Inferior parietal cortex (tissue), 1 donor: Measurements from ENCODE around the gene FOS.

Experiments
- DNase-seq: peaks from one replicate; pipeline ENCODE4 v3.0.0-alpha.2; 2016; ENCODE audit errors: extremely low spot score

The FOS gene

GRCh38 chr14:75318353-75318752, 39.7 kb downstream of the FOS start:
- DNase-seq, result no peak

- no peak for DNase-seq
These were observed 40.4 kb downstream of the FOS start for GRCh38 chr14:75319021-75319420.

DNA sequence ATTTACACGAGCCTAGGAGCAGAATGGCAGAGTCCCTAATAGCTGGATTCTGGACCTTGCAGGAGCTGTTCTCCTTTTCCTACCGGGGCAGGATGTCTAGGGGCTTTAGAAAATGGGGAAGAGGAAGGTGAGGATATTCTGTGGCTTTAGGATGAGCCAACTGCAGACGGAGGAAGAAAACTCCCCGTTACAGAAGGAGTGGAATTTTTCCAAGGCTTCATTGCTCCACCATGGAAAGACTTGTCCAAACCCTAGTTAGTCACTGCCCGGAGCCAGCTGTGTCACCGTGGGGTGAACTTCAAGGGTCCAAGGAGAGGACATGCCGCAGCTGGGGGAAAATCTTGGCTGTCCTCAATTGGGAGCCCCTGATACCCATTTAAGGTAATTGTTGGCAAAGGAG, 41.6 kb downstream of the FOS start:
- no peak for DNase-seq

- no peak for DNase-seq
These were observed 44.1 kb downstream of the FOS start for GRCh38 chr14:75322746-75323145.

DNA sequence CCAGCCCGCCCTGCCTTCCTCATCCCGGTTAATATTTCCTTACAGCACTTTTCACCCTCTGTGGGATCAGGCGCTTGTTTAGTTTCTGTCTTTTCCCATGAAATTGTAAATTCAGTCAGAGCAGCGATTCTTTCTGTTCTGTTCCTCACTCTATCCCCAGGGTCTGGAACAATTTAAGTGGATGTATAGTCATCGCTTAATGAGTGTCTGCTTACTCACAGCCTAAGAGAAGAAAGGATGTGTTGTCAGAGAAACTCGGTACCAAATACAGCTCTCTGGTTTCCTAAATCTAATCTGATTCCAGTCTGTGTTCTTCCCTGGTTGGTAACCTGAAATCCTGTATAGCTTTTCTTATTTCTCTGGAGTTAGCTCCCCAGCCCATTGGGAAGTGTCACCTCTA, 44.9 kb downstream of the FOS start:
- DNase-seq, result no peak

DNA sequence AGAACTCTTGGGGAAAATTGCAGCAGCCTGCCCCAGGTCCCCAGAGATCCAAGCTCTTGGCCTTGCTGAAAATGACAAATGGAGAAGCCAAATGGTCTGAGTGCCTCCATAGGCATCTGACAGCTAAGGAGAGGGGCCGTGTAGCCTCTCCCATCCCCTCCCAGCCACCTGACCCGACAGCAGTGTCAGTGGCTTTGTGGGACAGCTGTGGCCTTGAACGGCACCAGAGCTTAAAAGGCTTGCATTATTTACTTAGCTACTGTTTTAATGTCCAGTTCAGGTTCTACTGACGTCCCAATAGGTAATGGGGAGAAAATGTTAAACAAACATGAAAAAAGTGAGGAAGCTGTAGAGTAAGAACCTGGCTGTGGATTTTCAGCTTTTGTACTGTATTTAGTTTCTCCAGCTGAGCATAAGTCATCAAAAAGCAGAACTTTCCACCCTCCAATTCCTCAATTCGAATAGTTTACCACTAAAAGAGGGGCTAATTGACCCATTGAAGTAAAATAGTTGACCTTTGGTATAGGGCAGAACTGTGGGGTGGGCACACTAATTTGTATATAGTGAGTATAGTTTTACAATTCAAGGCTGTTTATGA, 50.0 kb downstream of the FOS start:
- DNase-seq, result no peak

DNA sequence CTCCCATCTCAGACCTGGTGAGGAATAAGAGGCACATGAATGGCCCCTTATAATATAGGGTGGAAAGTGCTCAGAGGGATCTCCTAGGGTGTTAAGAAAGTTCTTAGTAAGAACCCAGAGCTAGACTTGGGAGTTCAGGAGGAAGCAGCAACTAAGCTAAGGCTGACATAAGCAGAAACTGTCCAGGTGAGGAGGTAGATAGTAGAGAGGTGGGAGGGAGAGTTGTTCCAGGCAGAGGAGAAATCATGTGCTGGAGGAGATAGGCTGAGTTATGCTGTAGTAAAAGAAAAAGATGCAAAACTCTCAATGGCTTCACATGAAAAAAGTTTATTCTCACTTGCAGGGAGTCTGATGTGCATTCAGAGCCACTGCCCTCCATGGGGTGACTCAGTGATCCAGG, 50.7 kb downstream of the FOS start:
- no peak for DNase-seq

DNA sequence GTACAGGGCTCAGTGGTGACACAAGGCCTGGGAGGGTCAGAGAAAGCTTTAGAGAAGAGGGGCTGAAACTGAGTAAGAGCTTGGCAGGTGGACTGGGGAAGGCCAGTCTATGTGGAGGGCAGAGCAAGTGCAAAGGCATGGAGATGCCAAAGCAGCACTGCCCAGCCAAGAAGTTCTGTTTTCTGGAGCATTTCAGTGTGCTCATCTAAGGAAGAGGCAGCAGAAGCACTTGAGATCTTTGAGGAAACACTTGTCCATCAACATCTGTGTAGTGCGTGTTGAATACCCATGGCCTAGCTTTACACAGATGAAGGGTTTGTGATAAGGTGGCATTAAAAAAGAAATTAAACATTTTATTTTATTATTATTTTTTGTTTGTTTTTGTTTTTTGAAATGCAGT, 52.8 kb downstream of the FOS start:
- no peak for DNase-seq
